Naive thymus-derived CD4-positive, alpha-beta T cell (primary cell): Measurements from ENCODE around the gene TLE1. TPM values are rescaled to one million over a fixed set of nuclear protein-coding genes. Genes with fewer than 3 reads are reported as not detected.
"Not testable (repeated sequence)": the region's sequence is repeated elsewhere in the genome, so short reads cannot be mapped to it uniquely, and the experiment has no call there.

Experiments
- ATAC-seq: fragments of 150-1000 bp; cut with Tn5 transposase; 2 replicates; pipeline ENCODE4 v1.10.0; 2021; ENCODE audit warnings: mild to moderate bottlenecking, moderate library complexity
- CTCF ChIA-PET: fragments of 350-600 bp; sonication (Branson Sonifier 250); formaldehyde crosslinking; loops from one replicate; lab custom pipeline; 2021; ENCODE audit warnings: antibody characterized with exemption; lab: Charles Lee
- POLR2A ChIA-PET: fragments of 350-600 bp; sonication (Branson Sonifier 250); formaldehyde crosslinking; loops from one replicate; lab custom pipeline; 2021; ENCODE audit warnings: antibody characterized with exemption, inconsistent platforms; lab: Charles Lee
- DNase-seq, 9 donors: peaks; one replicate each; pipeline versions ENCODE4 v3.0.0 to v3.0.0-alpha.2; 2020 to 2022; ENCODE audit warnings: mixed read lengths in 1 of 9
- H3K27ac ChIP-seq: one replicate; pipeline ENCODE4 v1.7.0; 2013; ENCODE audit warnings: mild to moderate bottlenecking, low read depth, low read length, moderate library complexity
- H3K27me3 ChIP-seq, 2 donors: one replicate each; pipeline ENCODE4 v1.7.0; 2013; ENCODE audit warnings: low read length in 2 of 2, mild to moderate bottlenecking in 2 of 2, moderate library complexity in 2 of 2; ENCODE audit not compliant: control insufficient read depth in 2 of 2, insufficient read depth in 2 of 2
- H3K36me3 ChIP-seq, 3 experiments: 1 replicate in 2 of 3; 2 replicates in 1 of 3; pipeline ENCODE4 v1.7.0; 2013; ENCODE audit warnings: low read length in 3 of 3, mild to moderate bottlenecking in 3 of 3, moderate library complexity in 1 of 3; ENCODE audit not compliant: insufficient read depth in 3 of 3, control insufficient read depth in 2 of 3
- H3K4me1 ChIP-seq, 2 donors: one replicate each; pipeline ENCODE4 v1.7.0; 2013; ENCODE audit warnings: low read length in 2 of 2, mild to moderate bottlenecking in 2 of 2, moderate library complexity in 1 of 2; ENCODE audit not compliant: control insufficient read depth in 2 of 2, insufficient read depth in 2 of 2
- H3K4me3 ChIP-seq: 2 replicates; pipeline ENCODE4 v1.7.0; 2013; ENCODE audit warnings: mild to moderate bottlenecking, low read length
- H3K9me3 ChIP-seq, 3 experiments: 1 replicate in 2 of 3; 2 replicates in 1 of 3; pipeline ENCODE4 v1.7.0; 2013; ENCODE audit warnings: low read length in 3 of 3; ENCODE audit not compliant: control insufficient read depth in 2 of 3
- H3K27ac Mint-ChIP-seq, 9 donors: one replicate each; pipeline ENCODE4 v1.8.0; 2020 to 2022; ENCODE audit warnings: mixed read lengths in 9 of 9, mild to moderate bottlenecking in 8 of 9, moderate library complexity in 5 of 9, inconsistent platforms in 2 of 9
- H3K27me3 Mint-ChIP-seq, 5 donors: one replicate each; pipeline ENCODE4 v1.8.0; 2021 to 2022; ENCODE audit warnings: mixed read lengths in 5 of 5, mild to moderate bottlenecking in 1 of 5
- H3K36me3 Mint-ChIP-seq, 5 donors: one replicate each; pipeline ENCODE4 v1.8.0; 2020 to 2022; ENCODE audit warnings: mixed read lengths in 5 of 5, mild to moderate bottlenecking in 3 of 5, inconsistent platforms in 1 of 5
- H3K4me1 Mint-ChIP-seq, 7 donors: one replicate each; pipeline ENCODE4 v1.8.0; 2020 to 2022; ENCODE audit warnings: mixed read lengths in 7 of 7, mild to moderate bottlenecking in 3 of 7, inconsistent platforms in 1 of 7
- H3K4me3 Mint-ChIP-seq, 10 donors: one replicate each; pipeline ENCODE4 v1.8.0; 2020 to 2022; ENCODE audit warnings: mild to moderate bottlenecking in 10 of 10, mixed read lengths in 10 of 10, moderate library complexity in 6 of 10, inconsistent platforms in 2 of 10
- H3K9me3 Mint-ChIP-seq, 11 donors: one replicate each; pipeline ENCODE4 v1.8.0; 2020 to 2022; ENCODE audit warnings: mixed read lengths in 11 of 11, mild to moderate bottlenecking in 4 of 11, inconsistent platforms in 1 of 11, moderate library complexity in 1 of 11
- intact Hi-C, 2 donors: fragments of 100-400 bp; cut with micrococcal nuclease; formaldehyde crosslinking; loops; one replicate each; pipeline ENCODE4 v1.15.1; 2023
- polyA plus RNA-seq, 2 donors: library from polyadenylated mRNA; unstranded; fragments of 300-500 nt; fragmentation: Illumina TruSeq; gene quantifications; one replicate each; pipeline ENCODE4 v1.2.3, GENCODE V29; 2021
- total RNA-seq, 6 experiments: library from RNA in 5 of 6; stranded (reverse) in 5 of 6; gene quantifications; 1 replicate in 5 of 6; 2 replicates in 1 of 6; pipeline ENCODE4 v1.2.3 and lab custom pipeline; 2021 to 2026

TLE1 gene
- total and polyA plus RNA-seq, 7 experiments from 2014 or later, result 0.46 to 7.1 (median 2.0) TPM; not detected in 1

- no peaks in the 10 kb centered on the region for H3K4me1 ChIP-seq
- Mint-ChIP-seq H3K9me3 (peaks cover 0 to 3% (median 0%) of the 10 kb centered on the region in 11 donors), H3K4me3 (no peak overlapping the region), H3K27me3 (no peaks in the 10 kb centered on the region), H3K36me3 (no peaks in the 10 kb centered on the region), H3K27ac (no peak overlapping the region), H3K4me1 (peaks cover 0 to 2% (median 0%) of the 10 kb centered on the region in 7 donors)
- no peaks in the 10 kb centered on the region for H3K9me3 ChIP-seq
- no peaks in the 10 kb centered on the region for H3K36me3 ChIP-seq
- H3K4me3 ChIP-seq, result no peak overlapping the region
- intact Hi-C loops, result no loop called here
- no peaks in the 10 kb centered on the region for H3K27me3 ChIP-seq
- H3K27ac ChIP-seq, result no peak overlapping the region
- POLR2A ChIA-PET, result no interaction called here
- CTCF ChIA-PET, result no interaction called here
- DNase-seq, result no peak
- no peak for ATAC-seq
Observed at GRCh38 chr9:81648891-81649290, 40.5 kb downstream of the TLE1 start.

GRCh38 chr9:81646337-81646736, 43.0 kb downstream of the TLE1 start:
- H3K9me3 ChIP-seq, result no peaks in the 10 kb centered on the region
- Mint-ChIP-seq H3K9me3 (peaks cover 0 to 5% (median 0%) of the 10 kb centered on the region in 11 donors), H3K36me3 (no peaks in the 10 kb centered on the region), H3K4me1 (peaks cover 0 to 2% (median 0%) of the 10 kb centered on the region in 7 donors), H3K27me3 (peaks cover 0 to 4% (median 0%) of the 10 kb centered on the region in 5 donors), H3K4me3 (no peak overlapping the region), H3K27ac (no peak overlapping the region)
- H3K27ac ChIP-seq, result no peak overlapping the region
- POLR2A ChIA-PET, result no interaction called here
- no peaks in the 10 kb centered on the region for H3K36me3 ChIP-seq
- CTCF ChIA-PET, result no interaction called here
- no peak for DNase-seq
- no peaks in the 10 kb centered on the region for H3K4me1 ChIP-seq
- intact Hi-C loops, result no loop called here
- H3K4me3 ChIP-seq, result no peak overlapping the region
- ATAC-seq, result no peak
- H3K27me3 ChIP-seq, result no peaks in the 10 kb centered on the region

- H3K36me3 Mint-ChIP-seq, intact Hi-C loops, H3K4me3 Mint-ChIP-seq, H3K27ac Mint-ChIP-seq, H3K27me3 ChIP-seq, ATAC-seq, H3K9me3 ChIP-seq, CTCF ChIA-PET, H3K4me1 Mint-ChIP-seq, H3K27ac ChIP-seq, H3K4me3 ChIP-seq, POLR2A ChIA-PET, H3K4me1 ChIP-seq, DNase-seq, H3K9me3 Mint-ChIP-seq, H3K36me3 ChIP-seq, H3K27me3 Mint-ChIP-seq: not testable (repeated sequence)
Observed at GRCh38 chr9:81644513-81644912, 44.8 kb downstream of the TLE1 start.

GRCh38 chr9:81637276-81637675, 52.1 kb downstream of the TLE1 start:
- H3K9me3 ChIP-seq, result no peaks in the 10 kb centered on the region
- intact Hi-C loops, result no loop called here
- H3K4me3 Mint-ChIP-seq, result no peak overlapping the region
- no peaks in the 10 kb centered on the region for H3K9me3 Mint-ChIP-seq
- ChIA-PET CTCF (interaction anchor here (0.9 kb wide), 1 partner anchor 17 kb away, joined by 3 read pairs; no protein-coding TSS in a partner anchor), POLR2A (no interaction called here)
- H3K27me3 Mint-ChIP-seq, result no peaks in the 10 kb centered on the region
- no peaks in the 10 kb centered on the region for H3K36me3 Mint-ChIP-seq
- DNase-seq (no peak), ATAC-seq (peak; percentile 57)
- no peaks in the 10 kb centered on the region for H3K4me1 ChIP-seq
- H3K4me3 ChIP-seq, result no peak overlapping the region
- no peaks in the 10 kb centered on the region for H3K36me3 ChIP-seq
- no peaks in the 10 kb centered on the region for H3K27me3 ChIP-seq
- no peaks in the 10 kb centered on the region for H3K4me1 Mint-ChIP-seq
- no peak overlapping the region for H3K27ac ChIP-seq
- H3K27ac Mint-ChIP-seq, result no peak overlapping the region

GRCh38 chr9:81636255-81636599, 53.1 kb downstream of the TLE1 start:
- H3K36me3 Mint-ChIP-seq, result no peaks in the 10 kb centered on the region
- DNase-seq, result no peak
- no peak overlapping the region for H3K4me3 Mint-ChIP-seq
- no peak for ATAC-seq
- Histone ChIP-seq H3K36me3 (no peaks in the 10 kb centered on the region), H3K9me3 (no peaks in the 10 kb centered on the region), H3K4me1 (no peaks in the 10 kb centered on the region), H3K27me3 (no peaks in the 10 kb centered on the region), H3K27ac (no peak overlapping the region), H3K4me3 (no peak overlapping the region)
- ChIA-PET POLR2A (no interaction called here), CTCF (no interaction called here)
- intact Hi-C loops, result no loop called here
- no peak overlapping the region for H3K27ac Mint-ChIP-seq
- no peaks in the 10 kb centered on the region for H3K4me1 Mint-ChIP-seq
- H3K9me3 Mint-ChIP-seq, result no peaks in the 10 kb centered on the region
- H3K27me3 Mint-ChIP-seq, result no peaks in the 10 kb centered on the region

- no peaks in the 10 kb centered on the region for H3K36me3 Mint-ChIP-seq
- Histone ChIP-seq H3K27ac (no peak overlapping the region), H3K4me3 (no peak overlapping the region), H3K4me1 (no peaks in the 10 kb centered on the region), H3K9me3 (no peaks in the 10 kb centered on the region), H3K27me3 (no peaks in the 10 kb centered on the region), H3K36me3 (no peaks in the 10 kb centered on the region)
- H3K4me3 Mint-ChIP-seq, result no peak overlapping the region
- no peak overlapping the region for H3K27ac Mint-ChIP-seq
- no peaks in the 10 kb centered on the region for H3K4me1 Mint-ChIP-seq
- intact Hi-C loops, result no loop called here
- no peak for DNase-seq
- H3K9me3 Mint-ChIP-seq, result no peaks in the 10 kb centered on the region
- POLR2A ChIA-PET, result no interaction called here
- CTCF ChIA-PET, result no interaction called here
- no peak for ATAC-seq
- H3K27me3 Mint-ChIP-seq, result no peaks in the 10 kb centered on the region
Observed at GRCh38 chr9:81635521-81636254, 53.7 kb downstream of the TLE1 start.

- ATAC-seq, result no peak
- Mint-ChIP-seq H3K27me3 (no peaks in the 10 kb centered on the region), H3K4me3 (no peak overlapping the region), H3K9me3 (no peaks in the 10 kb centered on the region), H3K36me3 (no peaks in the 10 kb centered on the region), H3K4me1 (no peaks in the 10 kb centered on the region), H3K27ac (no peak overlapping the region)
- no peaks in the 10 kb centered on the region for H3K36me3 ChIP-seq
- POLR2A ChIA-PET, result no interaction called here
- intact Hi-C loops, result no loop called here
- H3K27ac ChIP-seq, result no peak overlapping the region
- DNase-seq, result no peak
- H3K4me1 ChIP-seq, result no peaks in the 10 kb centered on the region
- H3K27me3 ChIP-seq, result no peaks in the 10 kb centered on the region
- no peaks in the 10 kb centered on the region for H3K9me3 ChIP-seq
- CTCF ChIA-PET, result no interaction called here
- H3K4me3 ChIP-seq, result no peak overlapping the region
Observed at GRCh38 chr9:81634915-81635516, 54.3 kb downstream of the TLE1 start.
